Endothelial cell of umbilical vein (primary cell): Measurements from ENCODE around the gene FIZ1. TPM values are rescaled to one million over a fixed set of nuclear protein-coding genes. Genes with fewer than 3 reads are reported as not detected.

Experiments
- BruUV-seq: library from RNA; stranded (reverse); fragments of 400-500 nt; replicated peaks from 2 replicates; lab custom pipeline; 2021; lab: Mats Ljungman, UMichigan
- CTCF ChIA-PET: fragments of 300-600, 350-600 bp; sonication (Branson Sonifier 250); formaldehyde crosslinking; loops from one replicate; lab custom pipeline; 2021; ENCODE audit warnings: antibody characterized with exemption, inconsistent platforms; lab: Charles Lee
- POLR2A ChIA-PET: fragments of 300-600, 350-600 bp; sonication (Branson Sonifier 250); formaldehyde crosslinking; loops from one replicate; lab custom pipeline; 2021; ENCODE audit warnings: antibody characterized with exemption, inconsistent platforms; lab: Charles Lee
- DNase-seq: peaks from one replicate; pipeline ENCODE4 v3.0.0-alpha.2; 2011; ENCODE audit warnings: low read depth, low spot score
- FAIRE-seq: peaks from 2 replicates; lab custom pipeline; 2011; peaks lifted over from hg19 to GRCh38; lab: Jason Lieb, UNC
- H2AFZ ChIP-seq: 2 replicates; pipeline ENCODE4 v1.6.0; 2012; ENCODE audit warnings: low read depth, low read length, control low read depth, inconsistent platforms
- H3K27ac ChIP-seq: 2 replicates; pipeline ENCODE4 v1.5.1; 2011; ENCODE audit warnings: low read depth, mild to moderate bottlenecking, control low read depth, low read length, moderate library complexity; ENCODE audit not compliant: insufficient read depth
- H3K27me3 ChIP-seq, 2 experiments: 2 replicates each; pipeline versions ENCODE4 v1.6.0 to v1.6.1; 2011; ENCODE audit warnings: low read length in 2 of 2, mixed read lengths in 1 of 2; ENCODE audit not compliant: control insufficient read depth in 2 of 2, insufficient read depth in 2 of 2
- H3K36me3 ChIP-seq, 2 experiments: 2 replicates in 1 of 2; 3 replicates in 1 of 2; pipeline ENCODE4 v1.5.1; 2011; ENCODE audit warnings: low read length in 2 of 2, mild to moderate bottlenecking in 1 of 2, moderate library complexity in 1 of 2; ENCODE audit not compliant: control insufficient read depth in 2 of 2, insufficient read depth in 2 of 2; ENCODE audit errors: extremely low read depth in 1 of 2
- H3K4me1 ChIP-seq: 3 replicates; pipeline ENCODE4 v1.5.1; 2011; ENCODE audit warnings: mild to moderate bottlenecking, low read length; ENCODE audit not compliant: control insufficient read depth, insufficient read depth; ENCODE audit errors: extremely low read depth
- H3K4me2 ChIP-seq: 2 replicates; pipeline ENCODE4 v1.6.1; 2011; ENCODE audit warnings: low read length, control low read depth, mixed read lengths; ENCODE audit not compliant: insufficient read depth
- H3K4me3 ChIP-seq, 3 experiments: fragments of 200-600 bp in 1 of 3; sonication (generic), shearing (Covaris generic) in 1 of 3; replicated peaks in 1 of 3; 2 replicates each; pipeline ENCODE4 v1.5.1; 2011 to 2016; ENCODE audit warnings: control low read depth in 3 of 3, low read length in 3 of 3, mild to moderate bottlenecking in 2 of 3, inconsistent platforms in 1 of 3, low read depth in 1 of 3, moderate library complexity in 1 of 3; ENCODE audit not compliant: insufficient read depth in 1 of 3
- H3K79me2 ChIP-seq: 2 replicates; pipeline ENCODE4 v1.6.0; 2012; ENCODE audit warnings: low read length, inconsistent platforms; ENCODE audit not compliant: control insufficient read depth, insufficient read depth
- H3K9ac ChIP-seq: replicated peaks from 2 replicates; pipeline ENCODE3; 2011; ENCODE audit warnings: low read length, control low read depth; ENCODE audit not compliant: insufficient read depth; ENCODE audit errors: extremely low read depth
- H3K9me1 ChIP-seq: replicated peaks from 3 replicates; pipeline ENCODE4 v1.6.0; 2011; ENCODE audit warnings: mild to moderate bottlenecking, low read length; ENCODE audit not compliant: control insufficient read depth, insufficient read depth; ENCODE audit errors: extremely low read depth
- H3K9me3 ChIP-seq: replicated peaks from 2 replicates; pipeline ENCODE4 v1.5.1; 2012; ENCODE audit warnings: low read length, inconsistent platforms; ENCODE audit not compliant: control insufficient read depth, insufficient read depth
- H4K20me1 ChIP-seq: replicated peaks from 2 replicates; pipeline ENCODE3; 2011; ENCODE audit warnings: mild to moderate bottlenecking, low read length; ENCODE audit not compliant: control insufficient read depth, insufficient read depth; ENCODE audit errors: extremely low read depth
- CTCF ChIP-seq, 2 donors: IDR thresholded peaks; 1 replicate in 1 of 2; 2 replicates in 1 of 2; pipeline ENCODE4 v1.5.1; 2011; ENCODE audit warnings: low read length in 2 of 2, mild to moderate bottlenecking in 2 of 2, moderate library complexity in 2 of 2, control low read depth in 1 of 2, inconsistent platforms in 1 of 2, low read depth in 1 of 2; ENCODE audit not compliant: insufficient read depth in 1 of 2; ENCODE audit errors: extremely low read depth in 1 of 2
- EZH2 ChIP-seq: IDR thresholded peaks from 2 replicates; pipeline ENCODE4 v1.6.1; 2012; ENCODE audit warnings: borderline replicate concordance, low read depth, mild to moderate bottlenecking, moderate library complexity, low read length, inconsistent platforms; ENCODE audit not compliant: severe bottlenecking
- FOS ChIP-seq: IDR thresholded peaks from 2 replicates; pipeline ENCODE4 v1.6.1; 2011; ENCODE audit warnings: mild to moderate bottlenecking, low read length, moderate library complexity, borderline replicate concordance; ENCODE audit not compliant: insufficient read depth
- JUN ChIP-seq: IDR thresholded peaks from 2 replicates; pipeline ENCODE4 v1.6.1; 2011; ENCODE audit warnings: borderline replicate concordance, low read depth; ENCODE audit not compliant: insufficient read length, insufficient read depth
- POLR2A ChIP-seq: IDR thresholded peaks from 2 replicates; pipeline ENCODE4 v1.6.1; 2012; ENCODE audit warnings: low read depth, mild to moderate bottlenecking, control low read depth, low read length
- dilution Hi-C: fragments of 300-500 bp; cut with MboI; formaldehyde crosslinking; loops from one replicate; pipeline ENCODE4 v1.15.0; 2019; ENCODE audit warnings: low sequenced_read_pairs; ENCODE audit not compliant: extremely low pct_ligation_motif_present
- intact Hi-C: fragments of 100-400 bp; cut with micrococcal nuclease; formaldehyde crosslinking; loops from one replicate; pipeline ENCODE4 v1.10.0; 2022
- polyA plus RNA-seq, 4 experiments: library from polyadenylated mRNA; depleted of rRNA in 3 of 4; stranded (reverse) in 3 of 4; unstranded in 1 of 4; fragments of >200 nt; gene quantifications; 2 replicates each; pipeline versions ENCODE4 v1.2.1 to v1.2.3, GENCODE V29; 2011 to 2012; ENCODE audit warnings: missing spikeins in 1 of 4
- total RNA-seq: library from RNA; stranded (reverse); gene quantifications from 2 replicates; pipeline ENCODE4 v1.2.3, GENCODE V29; 2021

FIZ1 gene
- total and polyA plus RNA-seq, 2 donors (not counting 3 experiments of a cell fraction or from before 2014, with no cell fraction given), result 6.6 to 15.6 TPM

GRCh38 chr19:55550321-55550650 is 49.0 kb downstream of the FIZ1 start:
- no peaks in the 10 kb centered on the region for H3K36me3 ChIP-seq
- POLR2A ChIA-PET, result interaction anchor here (0.5 kb wide), 1 partner anchor 73 kb away, joined by 3 read pairs; no protein-coding TSS in a partner anchor
- H3K9me1 ChIP-seq, result no peaks in the 10 kb centered on the region
- no peaks in the 10 kb centered on the region for H4K20me1 ChIP-seq
- H3K79me2 ChIP-seq, result no peaks in the 10 kb centered on the region
- peak overlapping the region; percentile 96 for H3K27ac ChIP-seq
- H3K4me1 ChIP-seq, result peaks cover 33% of the 10 kb centered on the region
- no peak for TF ChIP-seq CTCF (IDR thresholded peaks at IDR 0.05; ENCODE audit: extremely low read depth in 1 of 2, insufficient read depth in 1 of 2, low read depth in 1 of 2, low read length in 2 of 2)
- no peak for TF ChIP-seq JUN
- TF ChIP-seq FOS, result no peak
- TF ChIP-seq EZH2, result no peak
- TF ChIP-seq POLR2A, result no peak
- DNase-seq (no peak), FAIRE-seq (no peak)
- CTCF ChIA-PET, result interaction anchor here (0.7 to 2.0 kb wide), 5 partner anchors 8 to 82 kb away, joined by 3 to 6 read pairs (median 4); partner anchors contain the start of gene FIZ1
- peak overlapping the region in 1 of 3 experiments; percentile 26 for H3K4me3 ChIP-seq
- peak overlapping the region; percentile 65 for H3K4me2 ChIP-seq
- BruUV-seq, result no TSS peak
- H3K9me3 ChIP-seq, result no peaks in the 10 kb centered on the region
- dilution Hi-C loops, result no loop called here
- peaks cover 0 to 3% of the 10 kb centered on the region in 2 experiments for H3K27me3 ChIP-seq
- intact Hi-C loops, result no loop called here
- H3K9ac ChIP-seq, result no peak overlapping the region
- peak overlapping the region; percentile 65 for H2AFZ ChIP-seq
